GM21526 (cell line): Measurements from ENCODE around the gene IRS1.

ENCODE experiments used
- ATAC-seq: cut with Tn5 transposase; IDR thresholded peaks from one replicate; pipeline ENCODE4 v1.9.1; 2021; ENCODE audit warnings: moderate library complexity; ENCODE audit not compliant: unreplicated experiment, low FRiP score

Gene IRS1

GRCh38 chr2:226699321-226699720, 100.3 kb downstream of the IRS1 start:
- no peak for ATAC-seq

GRCh38 chr2:226698671-226699070, 100.9 kb downstream of the IRS1 start:
- ATAC-seq: no peak

GRCh38 chr2:226694586-226695284, 104.9 kb downstream of the IRS1 start:
- ATAC-seq: no peak

GRCh38 chr2:226694149-226694548, 105.5 kb downstream of the IRS1 start:
- no peak for ATAC-seq

GRCh38 chr2:226693521-226693920, 106.1 kb downstream of the IRS1 start:
- ATAC-seq: no peak

GRCh38 chr2:226692521-226693126, 107.0 kb downstream of the IRS1 start:
- ATAC-seq: no peak

GRCh38 chr2:226691255-226691654, 108.4 kb downstream of the IRS1 start:
- no peak for ATAC-seq

- ATAC-seq: no peak
These were observed 109.1 kb downstream of the IRS1 start for GRCh38 chr2:226690461-226691024.

GRCh38 chr2:226687641-226688253, 111.9 kb downstream of the IRS1 start:
- no peak for ATAC-seq

GRCh38 chr2:226684563-226684959, 115.1 kb downstream of the IRS1 start:
- ATAC-seq: no peak

- no peak for ATAC-seq
These were observed 115.6 kb downstream of the IRS1 start for GRCh38 chr2:226683944-226684562.

- no peak for ATAC-seq
These were observed 116.4 kb downstream of the IRS1 start for GRCh38 chr2:226683196-226683595.
